ENCODE results near the gene S100PBP. TPM values are rescaled to one million over a fixed set of nuclear protein-coding genes. Genes with fewer than 3 reads are reported as not detected.

Gene S100PBP
- total RNA-seq, 1 donor from 2014 or later: 40.1 TPM

GRCh38 chr1:32873484-32873883 lies 56.0 kb downstream of the S100PBP start:
- TF ChIP-seq CTCF (IDR thresholded peaks at IDR 0.05; ENCODE audit: partially characterized antibody, unreplicated experiment): no peak
- Mint-ChIP-seq H3K9me3 (ENCODE audit: unreplicated experiment) (peaks cover 25% of the 10 kb centered on the region), H3K27ac (ENCODE audit: unreplicated experiment) (no peak overlapping the region), H3K36me3 (ENCODE audit: unreplicated experiment) (peaks cover 4% of the 10 kb centered on the region), H3K4me1 (ENCODE audit: low read depth, unreplicated experiment) (peaks cover 38% of the 10 kb centered on the region), H3K27me3 (ENCODE audit: unreplicated experiment) (peaks cover 16% of the 10 kb centered on the region), H3K4me3 (ENCODE audit: unreplicated experiment) (no peak overlapping the region)
- DNase-seq: no peak

GRCh38 chr1:32874860-32875752 lies 57.7 kb downstream of the S100PBP start:
- H3K4me3 Mint-ChIP-seq (ENCODE audit: unreplicated experiment): peak overlapping the region; percentile 35
- peaks cover 13% of the 10 kb centered on the region for H3K9me3 Mint-ChIP-seq (ENCODE audit: unreplicated experiment)
- no peak for TF ChIP-seq CTCF (IDR thresholded peaks at IDR 0.05; ENCODE audit: partially characterized antibody, unreplicated experiment)
- peaks cover 27% of the 10 kb centered on the region for H3K4me1 Mint-ChIP-seq (ENCODE audit: low read depth, unreplicated experiment)
- peak overlapping the region; percentile 72 for H3K27ac Mint-ChIP-seq (ENCODE audit: unreplicated experiment)
- DNase-seq: no peak
- H3K36me3 Mint-ChIP-seq (ENCODE audit: unreplicated experiment): no peaks in the 10 kb centered on the region
- H3K27me3 Mint-ChIP-seq (ENCODE audit: unreplicated experiment): peaks cover 7% of the 10 kb centered on the region

- Mint-ChIP-seq H3K4me1 (ENCODE audit: low read depth, unreplicated experiment) (peaks cover 33% of the 10 kb centered on the region), H3K27ac (ENCODE audit: unreplicated experiment) (peak overlapping the region; percentile 62), H3K9me3 (ENCODE audit: unreplicated experiment) (peaks cover 11% of the 10 kb centered on the region), H3K27me3 (ENCODE audit: unreplicated experiment) (peaks cover 5% of the 10 kb centered on the region), H3K4me3 (ENCODE audit: unreplicated experiment) (peak overlapping the region; percentile 34), H3K36me3 (ENCODE audit: unreplicated experiment) (no peaks in the 10 kb centered on the region)
- DNase-seq: peak; percentile 84
- peak; percentile 97 for TF ChIP-seq CTCF (IDR thresholded peaks at IDR 0.05; ENCODE audit: partially characterized antibody, unreplicated experiment)
Measured at GRCh38 chr1:32876341-32877210, 59.1 kb downstream of the S100PBP start.

GRCh38 chr1:32877211-32878110 lies 60.0 kb downstream of the S100PBP start:
- Mint-ChIP-seq H3K4me3 (ENCODE audit: unreplicated experiment) (no peak overlapping the region), H3K27me3 (ENCODE audit: unreplicated experiment) (peaks cover 9% of the 10 kb centered on the region), H3K27ac (ENCODE audit: unreplicated experiment) (peak overlapping the region; percentile 76), H3K36me3 (ENCODE audit: unreplicated experiment) (no peaks in the 10 kb centered on the region), H3K9me3 (ENCODE audit: unreplicated experiment) (peaks cover 7% of the 10 kb centered on the region), H3K4me1 (ENCODE audit: low read depth, unreplicated experiment) (peaks cover 38% of the 10 kb centered on the region)
- DNase-seq: no peak
- no peak for TF ChIP-seq CTCF (IDR thresholded peaks at IDR 0.05; ENCODE audit: partially characterized antibody, unreplicated experiment)

All from glutamatergic neuron (in vitro differentiated cells).